Left lung (tissue), 10 donors: Measurements from ENCODE around the gene PGAP6. TPM values are rescaled to one million over a fixed set of nuclear protein-coding genes. Genes with fewer than 3 reads are reported as not detected.

Source experiments
- ATAC-seq: fragments of 200-7000 bp; cut with Tn5 transposase; one replicate; pipeline ENCODE4 v1.9.1; 2020; ENCODE audit warnings: moderate library complexity
- DNase-seq, 4 donors: peaks; one replicate each; pipeline ENCODE4 v3.0.0-alpha.2; 2013 to 2020
- H3K27ac ChIP-seq, 2 donors: fragments of 200-600 bp; sonication (generic) in 1 of 2; one replicate each; pipeline versions ENCODE4 v1.5.0 to v1.8.0; 2020 to 2021
- H3K27me3 ChIP-seq, 2 donors: fragments of 200-600 bp; sonication (generic) in 1 of 2; one replicate each; pipeline versions ENCODE4 v1.5.0 to v1.8.0; 2020 to 2021
- H3K36me3 ChIP-seq, 2 donors: fragments of 200-600 bp; sonication (generic) in 1 of 2; one replicate each; pipeline versions ENCODE4 v1.5.0 to v1.8.0; 2020 to 2021
- H3K4me1 ChIP-seq, 2 donors: fragments of 200-600 bp; one replicate each; pipeline ENCODE4 v1.8.0; 2021
- H3K4me3 ChIP-seq, 2 donors: fragments of 200-600 bp; sonication (generic) in 1 of 2; one replicate each; pipeline versions ENCODE4 v1.5.0 to v1.8.0; 2020 to 2021; ENCODE audit warnings: mild to moderate bottlenecking in 1 of 2
- H3K9me3 ChIP-seq, 2 donors: fragments of 200-600 bp; sonication (generic) in 1 of 2; one replicate each; pipeline versions ENCODE4 v1.5.0 to v1.8.0; 2020 to 2021
- intact Hi-C, 2 donors: fragments of 100-400 bp; cut with DNase I; formaldehyde crosslinking; loops; one replicate each; pipeline versions ENCODE4 v1.11.2 to v1.14.2; 2022
- polyA plus RNA-seq, 6 donors: library from polyadenylated mRNA; unstranded; fragments of 120-200 nt; gene quantifications; one replicate each; pipeline ENCODE4 v1.2.1, GENCODE V29; 2013; ENCODE audit not compliant: insufficient read length in 6 of 6
- total RNA-seq, 2 donors: library from RNA; stranded (reverse); fragmentation: NEBNext Ultra II Directional; extraction: Animal tissue kit (Norgen Biotek cat#: 25700); gene quantifications; one replicate each; pipeline ENCODE4 v1.2.1, GENCODE V29; 2021
- TF ChIP-seq, protein P1 (sequence below), 2 donors: fragments of 200-600 bp; sonication (generic) in 1 of 2; IDR thresholded peaks; one replicate each; pipeline versions ENCODE4 v1.5.0 to v1.8.0; 2021; ENCODE audit warnings: antibody characterized with exemption in 2 of 2
- donor health status: DM: no; HTN: yes; CAD: no.
- donor health status: DM: no; HTN: no; CAD: no.

PGAP6 gene
- total and polyA plus RNA-seq, 8 donors = 37.3 to 88.4 (median 43.9) TPM

DNA sequence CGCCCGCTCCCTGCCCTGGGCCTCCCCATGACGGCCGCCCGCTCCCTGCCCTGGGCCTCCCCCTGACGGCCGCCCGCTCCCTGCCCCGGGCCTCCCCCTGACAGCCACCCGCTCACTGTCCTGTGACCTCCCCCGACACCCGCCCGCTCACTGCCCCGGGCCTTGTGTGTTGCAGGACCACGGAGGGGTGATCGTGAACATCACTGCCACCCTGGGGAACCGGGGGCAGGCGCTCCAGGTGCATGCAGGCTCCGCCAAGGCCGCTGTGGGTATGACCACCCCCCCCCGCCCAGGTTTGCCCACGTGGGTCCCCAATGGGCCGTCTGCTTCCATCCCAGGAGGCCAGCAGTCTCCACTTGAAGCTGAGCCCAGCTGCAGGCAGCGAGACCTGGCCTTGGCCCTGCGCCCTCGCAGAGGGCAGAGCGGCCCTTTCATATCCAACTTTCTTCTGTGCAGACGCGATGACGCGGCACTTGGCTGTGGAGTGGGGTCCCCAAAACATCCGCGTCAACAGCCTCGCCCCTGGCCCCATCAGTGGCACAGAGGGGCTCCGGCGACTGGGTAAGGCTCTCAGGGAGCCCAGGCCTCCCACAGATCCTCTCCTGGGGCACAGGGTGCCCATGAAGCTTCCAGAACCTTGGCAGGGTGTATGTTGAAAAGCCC lies 28.9 kb upstream of the PGAP6 start:
- Histone ChIP-seq H3K9me3 (no peaks in the 10 kb centered on the region), H3K4me1 (no peaks in the 10 kb centered on the region), H3K27me3 (no peaks in the 10 kb centered on the region), H3K36me3 (peaks cover 0 to 26% of the 10 kb centered on the region in 2 donors), H3K4me3 (no peak overlapping the region), H3K27ac (no peak overlapping the region)
- intact Hi-C loops = no loop called here
- ATAC-seq (no peak), DNase-seq (peak in 1 of 4 donors; percentile 54)
- TF ChIP-seq, protein P1, sequence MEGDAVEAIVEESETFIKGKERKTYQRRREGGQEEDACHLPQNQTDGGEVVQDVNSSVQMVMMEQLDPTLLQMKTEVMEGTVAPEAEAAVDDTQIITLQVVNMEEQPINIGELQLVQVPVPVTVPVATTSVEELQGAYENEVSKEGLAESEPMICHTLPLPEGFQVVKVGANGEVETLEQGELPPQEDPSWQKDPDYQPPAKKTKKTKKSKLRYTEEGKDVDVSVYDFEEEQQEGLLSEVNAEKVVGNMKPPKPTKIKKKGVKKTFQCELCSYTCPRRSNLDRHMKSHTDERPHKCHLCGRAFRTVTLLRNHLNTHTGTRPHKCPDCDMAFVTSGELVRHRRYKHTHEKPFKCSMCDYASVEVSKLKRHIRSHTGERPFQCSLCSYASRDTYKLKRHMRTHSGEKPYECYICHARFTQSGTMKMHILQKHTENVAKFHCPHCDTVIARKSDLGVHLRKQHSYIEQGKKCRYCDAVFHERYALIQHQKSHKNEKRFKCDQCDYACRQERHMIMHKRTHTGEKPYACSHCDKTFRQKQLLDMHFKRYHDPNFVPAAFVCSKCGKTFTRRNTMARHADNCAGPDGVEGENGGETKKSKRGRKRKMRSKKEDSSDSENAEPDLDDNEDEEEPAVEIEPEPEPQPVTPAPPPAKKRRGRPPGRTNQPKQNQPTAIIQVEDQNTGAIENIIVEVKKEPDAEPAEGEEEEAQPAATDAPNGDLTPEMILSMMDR (IDR thresholded peaks at IDR 0.05) = no peak

GRCh38 chr16:407253-407652 lies 25.5 kb upstream of the PGAP6 start:
- intact Hi-C loops = no loop called here
- Histone ChIP-seq H3K27ac (no peak overlapping the region), H3K4me1 (peaks cover 6 to 8% of the 10 kb centered on the region in 2 donors), H3K27me3 (no peaks in the 10 kb centered on the region), H3K36me3 (peaks cover 0 to 25% of the 10 kb centered on the region in 2 donors), H3K9me3 (no peaks in the 10 kb centered on the region), H3K4me3 (no peak overlapping the region)
- DNase-seq = no peak
- no peak for ATAC-seq
- TF ChIP-seq, protein P1 (IDR thresholded peaks at IDR 0.05) = no peak

GRCh38 chr16:405548-406506 lies 24.0 kb upstream of the PGAP6 start:
- Histone ChIP-seq H3K36me3 (peaks cover 0 to 11% of the 10 kb centered on the region in 2 donors), H3K27ac (no peak overlapping the region), H3K4me1 (peaks cover 6 to 13% of the 10 kb centered on the region in 2 donors), H3K27me3 (no peaks in the 10 kb centered on the region), H3K9me3 (no peaks in the 10 kb centered on the region), H3K4me3 (no peak overlapping the region)
- ATAC-seq (no peak), DNase-seq (no peak)
- intact Hi-C loops = no loop called here
- TF ChIP-seq, protein P1 (IDR thresholded peaks at IDR 0.05) = no peak

DNA sequence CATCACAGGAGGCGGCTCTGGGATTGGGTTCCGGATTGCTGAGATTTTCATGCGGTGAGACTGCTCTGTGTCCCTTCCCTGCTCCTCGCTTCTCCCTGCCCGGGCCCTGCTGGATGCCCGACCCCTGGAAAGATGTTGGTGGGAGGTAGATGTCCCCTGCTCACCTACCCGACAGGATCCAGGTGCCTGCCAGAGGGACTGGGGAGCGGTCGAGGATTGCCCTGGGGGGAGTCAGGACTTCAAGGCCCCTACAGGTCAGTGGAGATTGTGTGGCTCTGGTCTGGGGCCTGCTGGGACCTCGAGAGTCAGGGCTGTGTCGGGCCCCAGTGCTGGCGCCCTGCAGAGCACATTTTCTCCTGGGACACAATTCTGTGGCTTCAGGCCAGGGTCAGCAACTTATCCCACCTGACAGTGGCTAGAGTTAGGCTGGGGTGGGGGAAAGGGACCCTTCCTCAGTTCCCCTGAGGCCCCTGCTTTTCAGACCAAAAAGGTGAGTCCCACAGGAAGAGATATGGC lies 23.3 kb upstream of the PGAP6 start:
- DNase-seq (no peak), ATAC-seq (no peak)
- H3K27ac ChIP-seq = no peak overlapping the region
- no peaks in the 10 kb centered on the region for H3K9me3 ChIP-seq
- no peak overlapping the region for H3K4me3 ChIP-seq
- peaks cover 6 to 16% of the 10 kb centered on the region in 2 donors for H3K4me1 ChIP-seq
- no peaks in the 10 kb centered on the region for H3K27me3 ChIP-seq
- H3K36me3 ChIP-seq = peaks cover 0 to 8% of the 10 kb centered on the region in 2 donors
- intact Hi-C loops = no loop called here
- TF ChIP-seq, protein P1 (IDR thresholded peaks at IDR 0.05) = no peak
